K562 (cell line): ENCODE measurements around the gene ZNF669. TPM values are rescaled to one million over a fixed set of nuclear protein-coding genes. Genes with fewer than 3 reads are reported as not detected.

ENCODE experiments used
- ATAC-seq: fragments of 200-7000 bp; cut with Tn5 transposase; 3 replicates; pipeline ENCODE4 v1.9.1; 2020; ENCODE audit warnings: moderate library complexity
- BruUV-seq: library from RNA; stranded (reverse); fragments of 400-500 nt; replicated peaks from 2 replicates; lab custom pipeline; 2021; lab: Mats Ljungman, UMichigan
- CTCF ChIA-PET: fragments of 300-600 bp; formaldehyde crosslinking; extraction: SDS; loops from one replicate; lab custom pipeline; 2021; ENCODE audit warnings: low intra/inter-chr PET ratio; lab: Yijun Ruan, JAX
- POLR2A ChIA-PET: fragments of 300-600, 350-650 bp; sonication (Branson Sonifier 250); formaldehyde crosslinking; extraction: SDS; loops from one replicate; lab custom pipeline; 2021; ENCODE audit warnings: antibody characterized with exemption, inconsistent platforms; lab: Yijun Ruan, JAX
- DNase-seq, 4 experiments: peaks; one replicate each; pipeline versions ENCODE4 v3.0.0 to v3.0.0-alpha.2; 2011 to 2018; ENCODE audit warnings: low spot score in 3 of 4, mixed read lengths in 3 of 4; ENCODE audit errors: extremely low read depth in 1 of 4
- FAIRE-seq: peaks from 2 replicates; lab custom pipeline; 2011; peaks lifted over from hg19 to GRCh38; lab: Jason Lieb, UNC
- H2AFZ ChIP-seq: 2 replicates; pipeline ENCODE4 v1.6.0; 2011; ENCODE audit warnings: low read depth, low read length, control low read depth, inconsistent platforms
- H3K27ac ChIP-seq: fragments of 200-600 bp; 3 replicates; pipeline ENCODE4 v1.8.0; 2011; ENCODE audit warnings: low read depth, mild to moderate bottlenecking, control low read depth, inconsistent platforms, low read length, moderate library complexity, mixed read lengths; ENCODE audit errors: extremely low read depth
- H3K27me3 ChIP-seq, 2 experiments: fragments of 300-600 bp in 1 of 2; 2 replicates in 1 of 2; 3 replicates in 1 of 2; pipeline versions ENCODE4 v1.6.0 to v1.8.0; 2011; ENCODE audit warnings: inconsistent platforms in 2 of 2, low read length in 2 of 2, mild to moderate bottlenecking in 1 of 2, mixed read lengths in 1 of 2, moderate library complexity in 1 of 2; ENCODE audit not compliant: control insufficient read depth in 2 of 2, insufficient read depth in 2 of 2
- H3K36me3 ChIP-seq: fragments of 300-600 bp; 3 replicates; pipeline ENCODE4 v1.8.0; 2011; ENCODE audit warnings: mild to moderate bottlenecking, low read length, inconsistent platforms; ENCODE audit not compliant: control insufficient read depth, insufficient read depth
- H3K4me1 ChIP-seq, 2 experiments: fragments of 200-600 bp in 1 of 2; replicated peaks in 1 of 2; 2 replicates in 1 of 2; 3 replicates in 1 of 2; pipeline versions ENCODE4 v1.5.1 to v1.8.0; 2011; ENCODE audit warnings: inconsistent platforms in 2 of 2, low read length in 2 of 2, mild to moderate bottlenecking in 1 of 2, mixed read lengths in 1 of 2, moderate library complexity in 1 of 2; ENCODE audit not compliant: control insufficient read depth in 2 of 2, insufficient read depth in 2 of 2
- H3K4me2 ChIP-seq: 2 replicates; pipeline ENCODE4 v1.6.1; 2011; ENCODE audit warnings: low read length, control low read depth, inconsistent platforms, mixed read lengths; ENCODE audit not compliant: insufficient read depth
- H3K4me3 ChIP-seq: fragments of 200-600 bp; sonication (generic), shearing (Covaris generic); 2 replicates; pipeline ENCODE4 v1.5.1; 2016; ENCODE audit warnings: control low read depth, inconsistent platforms
- H3K79me2 ChIP-seq: fragments of 200-600 bp; 3 replicates; pipeline ENCODE4 v1.8.0; 2011; ENCODE audit warnings: low read length, inconsistent platforms; ENCODE audit not compliant: control insufficient read depth, insufficient read depth
- H3K9ac ChIP-seq, 2 experiments: 2 replicates each; pipeline versions ENCODE4 v1.6.0 to v1.6.1; 2011; ENCODE audit warnings: low read depth in 2 of 2, low read length in 2 of 2, control low read depth in 1 of 2, inconsistent platforms in 1 of 2, mild to moderate bottlenecking in 1 of 2, mixed read lengths in 1 of 2; ENCODE audit not compliant: insufficient read depth in 1 of 2
- H3K9me1 ChIP-seq: one replicate; pipeline ENCODE4 v1.6.0; 2011; ENCODE audit warnings: inconsistent platforms, mild to moderate bottlenecking, low read length, moderate library complexity; ENCODE audit not compliant: control insufficient read depth, insufficient read depth
- H3K9me3 ChIP-seq: replicated peaks from 2 replicates; pipeline ENCODE4 v1.5.1; 2011; ENCODE audit warnings: low read depth, low read length, inconsistent platforms; ENCODE audit not compliant: control insufficient read depth, insufficient read depth
- H4K20me1 ChIP-seq: replicated peaks from 2 replicates; pipeline ENCODE4 v1.6.1; 2011; ENCODE audit warnings: low read length, inconsistent platforms, mixed read lengths; ENCODE audit not compliant: control insufficient read depth, insufficient read depth
- CBFA2T3 ChIP-seq: fragments of 450-650 bp; IDR thresholded peaks from 2 replicates; pipeline ENCODE4 v1.6.1; 2017
- CBX3 ChIP-seq, 2 experiments: IDR thresholded peaks; 1 replicate in 1 of 2; 2 replicates in 1 of 2; pipeline ENCODE4 v1.6.1; 2012; ENCODE audit warnings: inconsistent platforms in 2 of 2, low read length in 2 of 2, borderline replicate concordance in 1 of 2, control low read depth in 1 of 2
- E2F5 ChIP-seq: sonication (generic); formaldehyde crosslinking; IDR thresholded peaks from 2 replicates; pipeline ENCODE4 v1.8.0; 2022; ENCODE audit warnings: mild to moderate bottlenecking, missing genetic modification reagents
- FOXM1 ChIP-seq, 2 experiments: fragments of 450-650 bp in 1 of 2; sonication (generic) in 1 of 2; formaldehyde crosslinking in 1 of 2; IDR thresholded peaks; 2 replicates each; pipeline versions ENCODE4 v1.6.1 to v1.9.0; 2017 to 2022; ENCODE audit warnings: low read depth in 2 of 2, mild to moderate bottlenecking in 2 of 2, missing genetic modification reagents in 1 of 2, moderate library complexity in 1 of 2
- HMBOX1 ChIP-seq: sonication (generic); IDR thresholded peaks from 2 replicates; pipeline ENCODE4 v1.6.1; 2016
- IRF1 ChIP-seq: sonication (generic); formaldehyde crosslinking; IDR thresholded peaks from 2 replicates; pipeline ENCODE4 v1.8.0; 2022; ENCODE audit warnings: missing genetic modification reagents, mild to moderate bottlenecking, borderline replicate concordance
- MITF ChIP-seq: IDR thresholded peaks from 2 replicates; pipeline ENCODE4 v1.6.1; 2014; ENCODE audit warnings: antibody characterized with exemption
- NFIC ChIP-seq: fragments of 450-650 bp; IDR thresholded peaks from 2 replicates; pipeline ENCODE4 v1.6.1; 2017; ENCODE audit warnings: mild to moderate bottlenecking, inconsistent platforms
- NRF1 ChIP-seq, 2 experiments: fragments of 450-650 bp; IDR thresholded peaks in 1 of 2; conservative IDR thresholded peaks in 1 of 2; 2 replicates each; pipeline ENCODE4 v1.6.1; 2014; ENCODE audit warnings: mild to moderate bottlenecking in 2 of 2
- POLR2A ChIP-seq: fragments of 450-650 bp; conservative IDR thresholded peaks from 2 replicates; pipeline ENCODE4 v1.6.1; 2016
- TEAD1 ChIP-seq, 2 experiments: fragments of 450-650 bp in 1 of 2; sonication (generic) in 1 of 2; formaldehyde crosslinking; IDR thresholded peaks; 2 replicates each; pipeline versions ENCODE4 v1.4.0 to v1.8.0; 2020 to 2022; ENCODE audit warnings: mild to moderate bottlenecking in 2 of 2, missing genetic modification reagents in 1 of 2
- TEAD4 ChIP-seq, 2 experiments: sonication (generic) in 1 of 2; formaldehyde crosslinking in 1 of 2; IDR thresholded peaks; 2 replicates each; pipeline versions ENCODE4 v1.6.1 to v1.8.0; 2012 to 2022; ENCODE audit warnings: borderline replicate concordance in 1 of 2, inconsistent platforms in 1 of 2, low read length in 1 of 2, mild to moderate bottlenecking in 1 of 2, missing genetic modification reagents in 1 of 2
- WGBS: fragments of 100-300 bp; shearing (Covaris generic); methylation state at CpG from one replicate; pipeline ENCODE4 v1.1.6; 2016; ENCODE audit warnings: low coverage, mixed read lengths; ENCODE audit not compliant: insufficient coverage; ENCODE audit errors: missing lambda C conversion rate; 5-methylcytosine and 5-hydroxymethylcytosine counted together
- in situ Hi-C: fragments of 300-500 bp; cut with MboI; formaldehyde crosslinking; loops from 4 replicates; pipeline ENCODE4 v1.15.0; 2018; ENCODE audit warnings: inconsistent platforms, mixed read lengths
- intact Hi-C: fragments of 100-400 bp; cut with micrococcal nuclease; formaldehyde crosslinking; loops from 2 replicates; pipeline ENCODE4 v1.14.2; 2022
- polyA plus RNA-seq, 8 experiments: library from polyadenylated mRNA; depleted of rRNA in 4 of 8; stranded (reverse) in 5 of 8; unstranded in 3 of 8; fragments of >200 nt; fragmentation: Nextera tagmentation in 2 of 8; fragmentation: Illumina TruSeq in 1 of 8; extraction: Ambion mirVana in 2 of 8; extraction: Trizol in 1 of 8; gene quantifications; 2 replicates each; pipeline versions ENCODE4 v1.2.1 to v1.2.3, GENCODE V29; 2011 to 2014; ENCODE audit warnings: inconsistent platforms in 1 of 8, missing spikeins in 1 of 8
- total RNA-seq, 7 experiments: library from RNA; depleted of rRNA in 6 of 7; stranded (reverse); fragments of >200 nt in 6 of 7; fragmentation: Illumina TruSeq in 2 of 7; extraction: Trizol in 2 of 7; gene quantifications; 2 replicates each; pipeline versions ENCODE4 v1.2.1 to v1.2.3, GENCODE V29; 2011 to 2021; ENCODE audit warnings: low replicate concordance in 1 of 7

ZNF669 gene
- total and polyA plus RNA-seq, 9 of the 15 experiments (the other 6 are each of a cell fraction or from before 2014, with no cell fraction given), result 5.3 to 18.3 (median 10.2) TPM

- ATAC-seq, result peak; percentile 37
- in situ Hi-C loops (no loop called here), intact Hi-C loops (loop anchor here (5.0 kb wide), 1 partner anchor 102 kb away; no protein-coding TSS in a partner anchor)
- peak overlapping the region; percentile 72 to 94 for H3K9ac ChIP-seq
- POLR2A ChIA-PET, result interaction anchor here (0.6 to 1.8 kb wide), 4 partner anchors 12 to 180 kb away, joined by 3 to 8 read pairs (median 6); partner anchors contain the start of gene ZNF670
- peak; percentile 93 for FAIRE-seq
- no peaks in the 10 kb centered on the region for H3K27me3 ChIP-seq
- no peaks in the 10 kb centered on the region; the same call in 2 of the 3 replicates for H3K79me2 ChIP-seq
- peak overlapping the region; percentile 68 for H3K4me3 ChIP-seq
- DNase-seq, result peak; percentile 55 to 94 (median 66)
- H3K36me3 ChIP-seq, result no peaks in the 10 kb centered on the region
- peak overlapping the region; percentile 82 for H3K27ac ChIP-seq
- peak overlapping the region; percentile 100 for H2AFZ ChIP-seq
- H3K4me1 ChIP-seq, result peaks cover 4 to 34% of the 10 kb centered on the region in 2 experiments
- peaks cover 5% of the 10 kb centered on the region for H3K9me3 ChIP-seq
- H4K20me1 ChIP-seq, result no peaks in the 10 kb centered on the region
- H3K4me2 ChIP-seq, result peak overlapping the region; percentile 84
- CTCF ChIA-PET, result interaction anchor here (0.6 kb wide), 1 partner anchor 1955 kb away, joined by 3 read pairs; no protein-coding TSS in a partner anchor
- TSS peak; percentile 73 for BruUV-seq
- H3K9me1 ChIP-seq, result no peaks in the 10 kb centered on the region
- WGBS, result 2% methylated on average over 29 of the region's 30 CpGs
- 0 out of 2 replicates have a peak, but pooled peaks have one; percentile 42 for TF ChIP-seq HMBOX1
- TF ChIP-seq CBX3 (IDR thresholded peaks at IDR 0.05; ENCODE audit: borderline replicate concordance in 1 of 2, low read length in 2 of 2), result 0 out of 3 replicates have a peak, but pooled peaks of 1 of the 2 experiments have one; percentile 78
- TF ChIP-seq TEAD1 (CRISPR knock-in tag; IDR thresholded peaks at IDR 0.05), result peak in 1 of 2 experiments; percentile 62; a peak in 1 of 4 replicates
- 0 out of 2 replicates have a peak, but pooled peaks have one; percentile 21 for TF ChIP-seq MITF
- TF ChIP-seq TEAD4 (IDR thresholded peaks at IDR 0.05; ENCODE audit: low read length), result peak; percentile 95
- TF ChIP-seq TEAD4 (CRISPR knock-in tag; IDR thresholded peaks at IDR 0.05; ENCODE audit: borderline replicate concordance), result no peak
- no peak for TF ChIP-seq E2F5 (CRISPR knock-in tag)
- TF ChIP-seq CBFA2T3, result peak; percentile 95
- peak; percentile 64 to 71 for TF ChIP-seq NRF1 (conservative IDR thresholded peaks at IDR 0.05 in 1 of 2, IDR thresholded peaks at IDR 0.05 in 1 of 2)
- no peak for TF ChIP-seq POLR2A
- TF ChIP-seq FOXM1 (IDR thresholded peaks at IDR 0.05; ENCODE audit: low read depth), result peak; percentile 73; the same call in 1 of the 2 replicates
- no peak for TF ChIP-seq FOXM1 (CRISPR knock-in tag; IDR thresholded peaks at IDR 0.05; ENCODE audit: low read depth)
- TF ChIP-seq IRF1 (CRISPR knock-in tag), result no peak
- peak; percentile 77 for TF ChIP-seq NFIC
These were observed 6.6 kb upstream of the ZNF669 start for GRCh38 chr1:247110627-247111258.
